K562 (cell line): ENCODE data around the gene CYB5B. TPM values are rescaled to one million over a fixed set of nuclear protein-coding genes. Genes with fewer than 3 reads are reported as not detected.

ENCODE experiments used
- NBN ChIP-seq: fragments of 450-650 bp; IDR thresholded peaks from 2 replicates; pipeline ENCODE4 v1.6.1; 2016; ENCODE audit warnings: low read depth, mild to moderate bottlenecking
- PHF8 ChIP-seq: fragments of 200-600 bp; sonication (generic); IDR thresholded peaks from 2 replicates; pipeline ENCODE4 v1.6.1; 2012; ENCODE audit warnings: mixed run types, mild to moderate bottlenecking, inconsistent platforms, low read length, moderate library complexity, borderline replicate concordance
- RBM15 ChIP-seq: fragments of 200-400 bp; formaldehyde crosslinking; IDR thresholded peaks from 2 replicates; pipeline ENCODE4 v1.6.1; 2018; ENCODE audit warnings: mild to moderate bottlenecking, low read length, moderate library complexity; ENCODE audit not compliant: insufficient read depth
- SP1 ChIP-seq: sonication (generic); formaldehyde crosslinking; IDR thresholded peaks from 2 replicates; pipeline ENCODE4 v1.8.1; 2022; ENCODE audit warnings: mild to moderate bottlenecking, missing genetic modification reagents
- XRCC3 ChIP-seq: fragments of 450-650 bp; IDR thresholded peaks from 2 replicates; pipeline ENCODE4 v1.6.1; 2017; ENCODE audit warnings: mild to moderate bottlenecking, moderate library complexity
- ZNF384 ChIP-seq: IDR thresholded peaks from 2 replicates; pipeline ENCODE4 v1.6.1; 2012; ENCODE audit warnings: low read depth, low read length, improper control_type of control experiment
- ZNF584 ChIP-seq: fragments of 200-800 bp; sonication (Bioruptor generic); IDR thresholded peaks from 2 replicates; pipeline ENCODE4 v1.6.1; 2016; ENCODE audit warnings: low read depth, mild to moderate bottlenecking, missing genetic modification characterization, missing compliant biosample characterization
- ZNF830 ChIP-seq: fragments of 250-450 bp; sonication (Bioruptor Pico); IDR thresholded peaks from 2 replicates; pipeline ENCODE4 v1.5.0; 2021; ENCODE audit warnings: mild to moderate bottlenecking
- ZSCAN32 ChIP-seq: fragments of 450-650 bp; formaldehyde crosslinking; IDR thresholded peaks from 2 replicates; pipeline ENCODE4 v1.4.0; 2020; ENCODE audit warnings: mild to moderate bottlenecking, moderate library complexity
- polyA plus RNA-seq, 8 experiments: library from polyadenylated mRNA; depleted of rRNA in 4 of 8; stranded (reverse) in 5 of 8; unstranded in 3 of 8; fragments of >200 nt; fragmentation: Nextera tagmentation in 2 of 8; fragmentation: Illumina TruSeq in 1 of 8; extraction: Ambion mirVana in 2 of 8; extraction: Trizol in 1 of 8; gene quantifications; 2 replicates each; pipeline versions ENCODE4 v1.2.1 to v1.2.3, GENCODE V29; 2011 to 2014; ENCODE audit warnings: inconsistent platforms in 1 of 8, missing spikeins in 1 of 8
- total RNA-seq, 7 experiments: library from RNA; depleted of rRNA in 6 of 7; stranded (reverse); fragments of >200 nt in 6 of 7; fragmentation: Illumina TruSeq in 2 of 7; extraction: Trizol in 2 of 7; gene quantifications; 2 replicates each; pipeline versions ENCODE4 v1.2.1 to v1.2.3, GENCODE V29; 2011 to 2021; ENCODE audit warnings: low replicate concordance in 1 of 7
- TF ChIP-seq, protein P1 (sequence below): fragments of 450-650 bp; IDR thresholded peaks from one replicate; pipeline ENCODE4 v1.6.1; 2018; ENCODE audit warnings: mild to moderate bottlenecking, moderate library complexity; ENCODE audit not compliant: partially characterized antibody
- TF ChIP-seq, protein P2 (sequence below), 3 experiments: fragments of 200-800 bp in 1 of 3; fragments of 250-450 bp in 1 of 3; fragments of 450-650 bp in 1 of 3; sonication (Bioruptor Pico) in 1 of 3; sonication (Bioruptor generic) in 1 of 3; formaldehyde crosslinking in 1 of 3; IDR thresholded peaks; 2 replicates each; pipeline versions ENCODE4 v1.6.1 to v1.8.0; 2016 to 2022; ENCODE audit warnings: mild to moderate bottlenecking in 2 of 3, missing genetic modification characterization in 2 of 3, missing compliant biosample characterization in 1 of 3, moderate library complexity in 1 of 3
- TF ChIP-seq, protein P3 (sequence below): fragments of 450-650 bp; IDR thresholded peaks from 2 replicates; pipeline ENCODE4 v1.6.1; 2018; ENCODE audit warnings: mild to moderate bottlenecking, low read depth; ENCODE audit not compliant: partially characterized antibody
- TF ChIP-seq, protein P4 (sequence below), 2 experiments: IDR thresholded peaks in 1 of 2; conservative IDR thresholded peaks in 1 of 2; 2 replicates each; pipeline ENCODE4 v1.6.1; 2016; ENCODE audit warnings: low read depth in 2 of 2, mild to moderate bottlenecking in 1 of 2, missing compliant biosample characterization in 1 of 2, missing genetic modification characterization in 1 of 2, moderate library complexity in 1 of 2
- TF ChIP-seq, protein P5 (sequence below): fragments of 200-800 bp; sonication (Bioruptor generic); IDR thresholded peaks from 2 replicates; pipeline ENCODE4 v1.6.1; 2017; ENCODE audit warnings: missing genetic modification characterization, missing compliant biosample characterization

The CYB5B gene
- total and polyA plus RNA-seq, 9 of the 15 experiments (the other 6 are each of a cell fraction or from before 2014, with no cell fraction given), result 29.9 to 274 (median 136) TPM

DNA sequence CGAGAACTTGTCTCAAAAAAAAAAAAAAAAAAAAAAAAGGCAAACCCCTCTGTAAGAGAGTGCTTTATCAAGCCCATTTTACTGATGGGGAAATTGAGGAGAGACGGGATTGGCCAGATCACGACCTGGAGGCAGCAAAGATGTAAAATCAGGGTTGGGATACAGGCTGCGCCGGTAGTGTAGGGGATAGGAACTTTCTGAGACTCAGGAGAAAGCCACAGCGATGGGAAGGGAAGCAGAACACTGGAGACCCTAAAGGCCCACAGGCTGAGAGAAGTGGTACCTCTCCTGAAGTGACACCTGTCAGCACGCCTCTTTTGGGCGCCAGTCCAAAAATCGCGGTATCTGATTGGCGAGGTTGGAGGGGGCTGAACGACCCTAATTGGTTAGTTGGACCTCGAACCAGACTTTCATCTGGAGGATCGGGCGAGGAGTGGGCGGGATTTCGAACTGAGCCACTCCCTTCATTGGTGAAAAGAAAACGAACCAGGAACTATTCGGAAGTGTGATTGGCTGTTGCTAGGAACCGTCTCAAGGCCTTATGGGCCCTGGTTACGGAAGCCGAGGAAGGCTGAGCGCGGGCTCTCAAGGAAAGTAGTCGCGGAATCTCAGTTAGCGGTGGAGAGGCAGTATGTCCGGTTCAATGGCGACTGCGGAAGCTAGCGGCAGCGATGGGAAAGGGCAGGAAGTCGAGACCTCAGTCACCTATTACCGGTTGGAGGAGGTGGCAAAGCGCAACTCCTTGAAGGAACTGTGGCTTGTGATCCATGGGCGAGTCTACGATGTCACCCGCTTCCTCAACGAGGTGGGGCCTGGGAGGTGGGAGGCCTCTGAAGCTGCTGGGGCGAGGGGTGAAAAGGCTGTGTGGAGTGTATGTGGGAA is at the start of gene CYB5B (continued):
- TF ChIP-seq, protein P1, sequence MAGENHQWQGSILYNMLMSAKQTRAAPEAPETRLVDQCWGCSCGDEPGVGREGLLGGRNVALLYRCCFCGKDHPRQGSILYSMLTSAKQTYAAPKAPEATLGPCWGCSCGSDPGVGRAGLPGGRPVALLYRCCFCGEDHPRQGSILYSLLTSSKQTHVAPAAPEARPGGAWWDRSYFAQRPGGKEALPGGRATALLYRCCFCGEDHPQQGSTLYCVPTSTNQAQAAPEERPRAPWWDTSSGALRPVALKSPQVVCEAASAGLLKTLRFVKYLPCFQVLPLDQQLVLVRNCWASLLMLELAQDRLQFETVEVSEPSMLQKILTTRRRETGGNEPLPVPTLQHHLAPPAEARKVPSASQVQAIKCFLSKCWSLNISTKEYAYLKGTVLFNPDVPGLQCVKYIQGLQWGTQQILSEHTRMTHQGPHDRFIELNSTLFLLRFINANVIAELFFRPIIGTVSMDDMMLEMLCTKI, result no peak
- TF ChIP-seq ZNF830, result no peak
- TF ChIP-seq, protein P2, sequence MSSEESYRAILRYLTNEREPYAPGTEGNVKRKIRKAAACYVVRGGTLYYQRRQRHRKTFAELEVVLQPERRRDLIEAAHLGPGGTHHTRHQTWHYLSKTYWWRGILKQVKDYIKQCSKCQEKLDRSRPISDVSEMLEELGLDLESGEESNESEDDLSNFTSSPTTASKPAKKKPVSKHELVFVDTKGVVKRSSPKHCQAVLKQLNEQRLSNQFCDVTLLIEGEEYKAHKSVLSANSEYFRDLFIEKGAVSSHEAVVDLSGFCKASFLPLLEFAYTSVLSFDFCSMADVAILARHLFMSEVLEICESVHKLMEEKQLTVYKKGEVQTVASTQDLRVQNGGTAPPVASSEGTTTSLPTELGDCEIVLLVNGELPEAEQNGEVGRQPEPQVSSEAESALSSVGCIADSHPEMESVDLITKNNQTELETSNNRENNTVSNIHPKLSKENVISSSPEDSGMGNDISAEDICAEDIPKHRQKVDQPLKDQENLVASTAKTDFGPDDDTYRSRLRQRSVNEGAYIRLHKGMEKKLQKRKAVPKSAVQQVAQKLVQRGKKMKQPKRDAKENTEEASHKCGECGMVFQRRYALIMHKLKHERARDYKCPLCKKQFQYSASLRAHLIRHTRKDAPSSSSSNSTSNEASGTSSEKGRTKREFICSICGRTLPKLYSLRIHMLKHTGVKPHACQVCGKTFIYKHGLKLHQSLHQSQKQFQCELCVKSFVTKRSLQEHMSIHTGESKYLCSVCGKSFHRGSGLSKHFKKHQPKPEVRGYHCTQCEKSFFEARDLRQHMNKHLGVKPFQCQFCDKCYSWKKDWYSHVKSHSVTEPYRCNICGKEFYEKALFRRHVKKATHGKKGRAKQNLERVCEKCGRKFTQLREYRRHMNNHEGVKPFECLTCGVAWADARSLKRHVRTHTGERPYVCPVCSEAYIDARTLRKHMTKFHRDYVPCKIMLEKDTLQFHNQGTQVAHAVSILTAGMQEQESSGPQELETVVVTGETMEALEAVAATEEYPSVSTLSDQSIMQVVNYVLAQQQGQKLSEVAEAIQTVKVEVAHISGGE (CRISPR knock-in tag; IDR thresholded peaks at IDR 0.05), result no peak
- TF ChIP-seq ZNF584 (CRISPR knock-in tag), result no peak
- TF ChIP-seq, protein P3, sequence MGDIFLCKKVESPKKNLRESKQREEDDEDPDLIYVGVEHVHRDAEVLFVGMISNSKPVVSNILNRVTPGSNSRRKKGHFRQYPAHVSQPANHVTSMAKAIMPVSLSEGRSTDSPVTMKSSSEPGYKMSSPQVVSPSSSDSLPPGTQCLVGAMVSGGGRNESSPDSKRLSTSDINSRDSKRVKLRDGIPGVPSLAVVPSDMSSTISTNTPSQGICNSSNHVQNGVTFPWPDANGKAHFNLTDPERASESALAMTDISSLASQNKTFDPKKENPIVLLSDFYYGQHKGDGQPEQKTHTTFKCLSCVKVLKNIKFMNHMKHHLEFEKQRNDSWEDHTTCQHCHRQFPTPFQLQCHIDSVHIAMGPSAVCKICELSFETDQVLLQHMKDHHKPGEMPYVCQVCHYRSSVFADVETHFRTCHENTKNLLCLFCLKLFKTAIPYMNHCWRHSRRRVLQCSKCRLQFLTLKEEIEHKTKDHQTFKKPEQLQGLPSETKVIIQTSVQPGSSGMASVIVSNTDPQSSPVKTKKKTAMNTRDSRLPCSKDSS, result no peak
- TF ChIP-seq ZSCAN32 (CRISPR knock-in tag), result no peak
- peak; percentile 5; the same call in 1 of the 2 replicates for TF ChIP-seq ZNF384
- TF ChIP-seq RBM15, result no peak
- TF ChIP-seq, protein P4, sequence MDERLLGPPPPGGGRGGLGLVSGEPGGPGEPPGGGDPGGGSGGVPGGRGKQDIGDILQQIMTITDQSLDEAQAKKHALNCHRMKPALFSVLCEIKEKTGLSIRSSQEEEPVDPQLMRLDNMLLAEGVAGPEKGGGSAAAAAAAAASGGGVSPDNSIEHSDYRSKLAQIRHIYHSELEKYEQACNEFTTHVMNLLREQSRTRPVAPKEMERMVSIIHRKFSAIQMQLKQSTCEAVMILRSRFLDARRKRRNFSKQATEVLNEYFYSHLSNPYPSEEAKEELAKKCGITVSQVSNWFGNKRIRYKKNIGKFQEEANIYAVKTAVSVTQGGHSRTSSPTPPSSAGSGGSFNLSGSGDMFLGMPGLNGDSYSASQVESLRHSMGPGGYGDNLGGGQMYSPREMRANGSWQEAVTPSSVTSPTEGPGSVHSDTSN (CRISPR knock-in tag; IDR thresholded peaks at IDR 0.05; ENCODE audit: low read depth), result no peak
- TF ChIP-seq, protein P4 (tag; conservative IDR thresholded peaks at IDR 0.05; ENCODE audit: low read depth), result peak; percentile 79
- TF ChIP-seq SP1 (CRISPR knock-in tag), result peak; percentile 60; the same call in 1 of the 2 replicates
- peak; percentile 96; the same call in 1 of the 2 replicates for TF ChIP-seq PHF8
- TF ChIP-seq NBN, result peak; percentile 89
- TF ChIP-seq XRCC3, result no peak
- TF ChIP-seq, protein P5, sequence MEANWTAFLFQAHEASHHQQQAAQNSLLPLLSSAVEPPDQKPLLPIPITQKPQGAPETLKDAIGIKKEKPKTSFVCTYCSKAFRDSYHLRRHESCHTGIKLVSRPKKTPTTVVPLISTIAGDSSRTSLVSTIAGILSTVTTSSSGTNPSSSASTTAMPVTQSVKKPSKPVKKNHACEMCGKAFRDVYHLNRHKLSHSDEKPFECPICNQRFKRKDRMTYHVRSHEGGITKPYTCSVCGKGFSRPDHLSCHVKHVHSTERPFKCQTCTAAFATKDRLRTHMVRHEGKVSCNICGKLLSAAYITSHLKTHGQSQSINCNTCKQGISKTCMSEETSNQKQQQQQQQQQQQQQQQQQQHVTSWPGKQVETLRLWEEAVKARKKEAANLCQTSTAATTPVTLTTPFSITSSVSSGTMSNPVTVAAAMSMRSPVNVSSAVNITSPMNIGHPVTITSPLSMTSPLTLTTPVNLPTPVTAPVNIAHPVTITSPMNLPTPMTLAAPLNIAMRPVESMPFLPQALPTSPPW, result peak; percentile 21; the same call in 1 of the 2 replicates
